ENCODE results near the gene MDM4. TPM values are rescaled to one million over a fixed set of nuclear protein-coding genes. Genes with fewer than 3 reads are reported as not detected.
"Not testable (repeated sequence)": the region's sequence is repeated elsewhere in the genome, so short reads cannot be mapped to it uniquely, and the experiment has no call there.

Gene MDM4
- total and polyA plus RNA-seq, 4 donors = 4.8 to 141 (median 57.7) TPM

DNA sequence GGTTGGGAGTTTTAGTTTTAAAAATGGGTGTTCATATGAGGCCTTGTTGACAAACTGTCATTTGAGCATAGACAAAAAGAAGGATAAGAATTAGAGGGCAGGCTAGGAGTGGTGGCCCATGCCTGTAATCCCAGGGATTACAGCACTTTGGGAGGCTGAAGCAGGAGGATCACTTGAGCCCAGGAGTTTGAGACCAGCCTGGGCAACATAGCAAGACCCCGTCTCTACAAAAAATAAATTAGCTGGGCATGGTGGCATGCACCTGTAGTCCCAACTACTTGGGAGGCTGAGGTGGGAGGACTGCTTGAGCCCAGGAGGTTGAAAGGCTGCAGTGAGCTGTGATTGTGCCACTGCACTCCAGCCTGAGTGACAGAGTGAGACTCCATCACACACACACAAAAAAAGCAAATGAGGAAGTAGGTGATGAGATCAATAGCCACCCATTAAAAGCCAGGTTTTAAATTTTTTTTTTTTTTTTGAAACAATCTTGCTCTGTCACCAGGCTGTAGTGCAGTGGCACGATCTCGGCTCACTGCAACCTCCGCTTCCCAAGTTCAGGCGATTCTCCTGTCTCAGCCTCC lies 5.8 kb downstream of the MDM4 start:
- H3K9me3 ChIP-seq (ENCODE audit: control insufficient read depth, low read length); H3K4me1 ChIP-seq (ENCODE audit: control insufficient read depth in 1 of 2, insufficient read depth in 2 of 2, low read length in 2 of 2); ATAC-seq (ENCODE audit: low FRiP score); H3K27me3 ChIP-seq (ENCODE audit: control insufficient read depth in 1 of 2, insufficient read depth in 2 of 2, low read length in 1 of 2); H3K27ac ChIP-seq (ENCODE audit: low read depth in 1 of 2, low read length in 2 of 2); intact Hi-C loops (cut with DNase I); H3K4me3 ChIP-seq (ENCODE audit: low read length in 2 of 2); DNase-seq; H3K36me3 ChIP-seq (ENCODE audit: control insufficient read depth in 1 of 2, insufficient read depth in 2 of 2, low read length in 1 of 2): not testable (repeated sequence)
- WGBS, 2 donors = 89 to 93% methylated on average over 5 of the region's 5 CpGs

GRCh38 chr1:204523605-204524215 lies 7.5 kb downstream of the MDM4 start:
- H3K9me3 ChIP-seq (ENCODE audit: control insufficient read depth, low read length) = no peaks in the 10 kb centered on the region
- H3K36me3 ChIP-seq (ENCODE audit: control insufficient read depth in 1 of 2, insufficient read depth in 2 of 2, low read length in 1 of 2) = peaks cover 0 to 3% of the 10 kb centered on the region in 2 donors
- H3K4me3 ChIP-seq (ENCODE audit: low read length in 2 of 2) = no peak overlapping the region
- whole genome bisulfite sequencing, 2 donors = 96 to 97% methylated on average over 9 of the region's 9 CpGs
- H3K27ac ChIP-seq (ENCODE audit: low read depth in 1 of 2, low read length in 2 of 2) = no peak overlapping the region
- no peaks in the 10 kb centered on the region for H3K27me3 ChIP-seq (ENCODE audit: control insufficient read depth in 1 of 2, insufficient read depth in 2 of 2, low read length in 1 of 2)
- ATAC-seq (ENCODE audit: low FRiP score) (no peak), DNase-seq (no peak)
- intact Hi-C loops (cut with DNase I) = no loop called here
- H3K4me1 ChIP-seq (ENCODE audit: control insufficient read depth in 1 of 2, insufficient read depth in 2 of 2, low read length in 2 of 2) = no peaks in the 10 kb centered on the region

DNA sequence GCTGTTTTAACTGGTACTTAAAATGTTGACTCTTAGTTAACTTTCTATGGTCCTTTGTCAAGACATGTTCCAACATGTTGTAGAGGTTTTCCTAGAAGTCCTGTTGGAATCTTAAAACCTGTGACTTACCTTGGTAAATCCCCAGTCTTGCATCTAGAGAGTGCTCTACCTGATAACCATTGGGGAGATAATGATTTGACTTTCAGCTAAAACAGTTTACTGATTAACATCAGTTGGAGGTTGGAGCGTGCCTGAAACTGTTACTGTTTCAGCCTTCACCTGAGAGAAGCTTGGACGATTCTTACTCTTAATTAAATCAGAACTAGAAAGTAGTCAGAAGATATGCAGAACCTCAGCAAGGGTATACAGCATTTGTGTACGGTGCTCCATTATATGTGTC lies 8.8 kb downstream of the MDM4 start:
- DNase-seq = no peak
- Histone ChIP-seq H3K4me1 (ENCODE audit: control insufficient read depth in 1 of 2, insufficient read depth in 2 of 2, low read length in 2 of 2) (no peaks in the 10 kb centered on the region), H3K27me3 (ENCODE audit: control insufficient read depth in 1 of 2, insufficient read depth in 2 of 2, low read length in 1 of 2) (no peaks in the 10 kb centered on the region), H3K4me3 (ENCODE audit: low read length in 2 of 2) (no peak overlapping the region), H3K9me3 (ENCODE audit: control insufficient read depth, low read length) (no peaks in the 10 kb centered on the region), H3K27ac (ENCODE audit: low read depth in 1 of 2, low read length in 2 of 2) (no peak overlapping the region), H3K36me3 (ENCODE audit: control insufficient read depth in 1 of 2, insufficient read depth in 2 of 2, low read length in 1 of 2) (peaks cover 0 to 3% of the 10 kb centered on the region in 2 donors)
- WGBS, 2 donors = 82 to 91% methylated on average over 3 of the region's 3 CpGs
- ATAC-seq (ENCODE audit: low FRiP score) = no peak
- intact Hi-C loops (cut with DNase I) = no loop called here

GRCh38 chr1:204528241-204528640 lies 12.0 kb downstream of the MDM4 start:
- Histone ChIP-seq H3K36me3 (ENCODE audit: control insufficient read depth in 1 of 2, insufficient read depth in 2 of 2, low read length in 1 of 2) (peaks cover 3 to 5% of the 10 kb centered on the region in 2 donors), H3K4me1 (ENCODE audit: control insufficient read depth in 1 of 2, insufficient read depth in 2 of 2, low read length in 2 of 2) (no peaks in the 10 kb centered on the region), H3K27me3 (ENCODE audit: control insufficient read depth in 1 of 2, insufficient read depth in 2 of 2, low read length in 1 of 2) (no peaks in the 10 kb centered on the region), H3K27ac (ENCODE audit: low read depth in 1 of 2, low read length in 2 of 2) (no peak overlapping the region), H3K4me3 (ENCODE audit: low read length in 2 of 2) (no peak overlapping the region), H3K9me3 (ENCODE audit: control insufficient read depth, low read length) (no peaks in the 10 kb centered on the region)
- intact Hi-C loops (cut with DNase I) = no loop called here
- 91 to 94% methylated on average over 5 of the region's 5 CpGs for WGBS, 2 donors
- no peak for DNase-seq
- peak; percentile 38 for ATAC-seq (ENCODE audit: low FRiP score)

DNA sequence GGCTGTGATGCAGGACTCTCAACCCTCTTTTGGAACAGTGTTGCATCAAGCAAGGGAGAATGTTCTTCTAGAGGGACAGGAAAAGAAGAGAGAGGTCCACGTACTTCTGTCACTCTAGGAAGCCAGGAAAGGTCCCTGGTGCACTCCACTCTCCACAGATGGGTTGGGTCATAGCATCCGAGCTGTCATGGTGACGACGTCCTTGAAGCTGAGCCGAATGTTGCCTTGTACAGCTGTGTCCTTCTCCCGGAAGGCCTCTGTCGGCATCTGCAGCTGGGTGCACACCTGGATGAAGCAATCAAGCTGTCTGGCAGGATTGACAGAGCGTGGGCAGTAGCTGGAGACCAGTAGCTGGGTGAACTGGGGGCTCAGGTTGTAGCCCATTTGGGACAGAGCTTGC lies 12.5 kb downstream of the MDM4 start:
- intact Hi-C loops (cut with DNase I) = no loop called here
- Histone ChIP-seq H3K27ac (ENCODE audit: low read depth in 1 of 2, low read length in 2 of 2) (no peak overlapping the region), H3K27me3 (ENCODE audit: control insufficient read depth in 1 of 2, insufficient read depth in 2 of 2, low read length in 1 of 2) (no peaks in the 10 kb centered on the region), H3K4me3 (ENCODE audit: low read length in 2 of 2) (no peak overlapping the region), H3K4me1 (ENCODE audit: control insufficient read depth in 1 of 2, insufficient read depth in 2 of 2, low read length in 2 of 2) (no peaks in the 10 kb centered on the region), H3K36me3 (ENCODE audit: control insufficient read depth in 1 of 2, insufficient read depth in 2 of 2, low read length in 1 of 2) (peaks cover 3 to 5% of the 10 kb centered on the region in 2 donors), H3K9me3 (ENCODE audit: control insufficient read depth, low read length) (no peaks in the 10 kb centered on the region)
- WGBS, 2 donors = 90 to 91% methylated on average over 8 of the region's 8 CpGs
- ATAC-seq (ENCODE audit: low FRiP score) (no peak), DNase-seq (no peak)

DNA sequence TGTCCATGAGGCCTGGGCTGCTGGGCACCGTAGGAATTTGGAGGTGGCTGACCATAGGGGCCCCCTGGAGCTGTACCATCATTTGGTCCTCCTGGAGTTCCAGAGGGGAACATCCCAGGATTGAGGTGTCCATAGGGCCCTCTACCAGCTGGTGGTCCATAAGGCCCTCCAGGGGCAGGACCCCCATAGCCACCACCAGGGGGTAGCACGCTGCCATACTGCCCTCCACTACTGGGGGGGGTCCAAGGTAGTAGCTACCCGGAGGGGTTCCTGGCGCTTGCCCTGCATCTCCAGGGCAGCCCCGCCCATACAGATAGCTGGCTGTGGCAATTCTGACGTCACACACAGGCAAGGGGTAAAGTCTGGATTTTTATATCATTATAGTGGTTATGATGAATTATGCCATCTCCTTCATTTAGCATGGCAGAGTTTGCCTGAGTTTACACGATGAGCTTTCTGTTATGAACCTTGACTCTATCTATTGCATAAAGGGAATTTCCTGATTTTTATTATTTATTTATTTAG lies 13.2 kb downstream of the MDM4 start:
- ATAC-seq (ENCODE audit: low FRiP score) = peak; percentile 59
- no peak overlapping the region for H3K4me3 ChIP-seq (ENCODE audit: low read length in 2 of 2)
- WGBS, 2 donors = 81 to 87% methylated on average over 7 of the region's 7 CpGs
- intact Hi-C loops (cut with DNase I) = no loop called here
- no peaks in the 10 kb centered on the region for H3K4me1 ChIP-seq (ENCODE audit: control insufficient read depth in 1 of 2, insufficient read depth in 2 of 2, low read length in 2 of 2)
- no peaks in the 10 kb centered on the region for H3K9me3 ChIP-seq (ENCODE audit: control insufficient read depth, low read length)
- DNase-seq = no peak
- H3K27ac ChIP-seq (ENCODE audit: low read depth in 1 of 2, low read length in 2 of 2) = no peak overlapping the region
- peaks cover 3 to 5% of the 10 kb centered on the region in 2 donors for H3K36me3 ChIP-seq (ENCODE audit: control insufficient read depth in 1 of 2, insufficient read depth in 2 of 2, low read length in 1 of 2)
- no peaks in the 10 kb centered on the region for H3K27me3 ChIP-seq (ENCODE audit: control insufficient read depth in 1 of 2, insufficient read depth in 2 of 2, low read length in 1 of 2)

DNA sequence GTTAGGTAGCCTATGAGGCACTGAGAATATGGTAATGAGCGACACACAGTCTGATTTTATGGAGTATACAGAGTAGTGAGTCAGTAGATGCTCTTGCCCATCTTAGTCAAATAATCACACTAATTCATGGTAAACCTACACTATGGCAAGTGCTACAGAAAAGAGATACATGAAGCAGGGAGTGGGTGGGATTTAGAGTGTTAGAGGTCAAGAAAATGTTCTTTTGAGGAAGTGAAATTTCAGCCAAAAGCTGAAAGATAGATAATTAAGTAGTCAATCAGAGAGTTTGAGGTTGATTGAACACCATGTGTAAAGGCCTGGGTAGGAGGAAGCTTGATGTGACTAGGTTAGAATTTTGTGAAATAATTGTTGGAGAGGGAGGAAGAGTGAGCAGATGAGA lies 14.7 kb downstream of the MDM4 start:
- Histone ChIP-seq H3K4me1 (ENCODE audit: control insufficient read depth in 1 of 2, insufficient read depth in 2 of 2, low read length in 2 of 2) (no peaks in the 10 kb centered on the region), H3K27me3 (ENCODE audit: control insufficient read depth in 1 of 2, insufficient read depth in 2 of 2, low read length in 1 of 2) (no peaks in the 10 kb centered on the region), H3K9me3 (ENCODE audit: control insufficient read depth, low read length) (no peaks in the 10 kb centered on the region), H3K4me3 (ENCODE audit: low read length in 2 of 2) (no peak overlapping the region), H3K36me3 (ENCODE audit: control insufficient read depth in 1 of 2, insufficient read depth in 2 of 2, low read length in 1 of 2) (peaks cover 3 to 5% of the 10 kb centered on the region in 2 donors), H3K27ac (ENCODE audit: low read depth in 1 of 2, low read length in 2 of 2) (no peak overlapping the region)
- intact Hi-C loops (cut with DNase I) = no loop called here
- no peak for ATAC-seq (ENCODE audit: low FRiP score)
- 94 to 95% methylated on average over 1 of the region's 1 CpG for WGBS, 2 donors
- DNase-seq = no peak

DNA sequence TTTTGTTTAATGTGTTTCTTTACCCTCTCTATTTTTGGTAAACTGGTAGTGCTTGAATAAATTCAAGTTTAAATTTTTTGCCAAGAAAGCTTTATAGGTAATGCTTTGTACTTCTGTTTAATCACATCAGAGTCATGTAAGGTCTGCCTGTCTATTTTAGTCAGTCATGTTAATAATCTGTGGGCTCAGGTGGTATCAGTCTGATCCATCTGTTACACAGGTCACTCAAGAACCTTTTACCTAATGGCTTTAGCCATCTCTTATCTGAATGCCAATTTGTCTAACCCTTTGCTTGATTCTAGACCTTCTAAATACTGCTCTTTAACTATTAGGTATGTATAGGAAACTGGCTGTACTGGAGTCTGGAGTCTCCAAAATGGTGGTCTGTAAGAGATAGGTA lies 16.6 kb downstream of the MDM4 start:
- no peak for ATAC-seq (ENCODE audit: low FRiP score)
- Histone ChIP-seq H3K4me1 (ENCODE audit: control insufficient read depth in 1 of 2, insufficient read depth in 2 of 2, low read length in 2 of 2) (no peaks in the 10 kb centered on the region), H3K4me3 (ENCODE audit: low read length in 2 of 2) (no peak overlapping the region), H3K27me3 (ENCODE audit: control insufficient read depth in 1 of 2, insufficient read depth in 2 of 2, low read length in 1 of 2) (no peaks in the 10 kb centered on the region), H3K27ac (ENCODE audit: low read depth in 1 of 2, low read length in 2 of 2) (no peak overlapping the region), H3K36me3 (ENCODE audit: control insufficient read depth in 1 of 2, insufficient read depth in 2 of 2, low read length in 1 of 2) (peaks cover 2 to 5% of the 10 kb centered on the region in 2 donors), H3K9me3 (ENCODE audit: control insufficient read depth, low read length) (no peaks in the 10 kb centered on the region)
- intact Hi-C loops (cut with DNase I) = no loop called here
- no peak for DNase-seq

DNA sequence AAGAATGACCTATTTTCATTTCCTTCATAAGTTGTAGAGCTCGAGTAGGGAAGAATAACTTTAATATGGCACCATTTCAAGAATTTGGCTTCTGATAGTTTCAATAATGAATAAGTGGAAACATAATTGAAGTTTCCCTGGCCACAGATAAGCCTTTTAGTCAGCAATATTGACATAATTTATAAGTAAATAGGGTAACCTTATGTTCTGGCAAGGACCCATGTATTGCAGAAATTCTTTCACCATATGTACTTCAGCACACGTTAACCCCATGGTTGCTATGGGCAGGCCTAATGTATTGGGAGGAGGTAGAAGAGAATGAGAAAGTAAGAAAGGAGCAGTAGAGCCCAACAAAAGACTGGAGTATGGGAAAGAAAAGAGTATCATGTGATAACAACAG lies 25.4 kb downstream of the MDM4 start:
- H3K9me3 ChIP-seq (ENCODE audit: control insufficient read depth, low read length) = no peaks in the 10 kb centered on the region
- DNase-seq (no peak), ATAC-seq (ENCODE audit: low FRiP score) (no peak)
- no peak overlapping the region for H3K27ac ChIP-seq (ENCODE audit: low read depth in 1 of 2, low read length in 2 of 2)
- 36 to 46% methylated on average over 2 of the region's 2 CpGs for WGBS, 2 donors
- intact Hi-C loops (cut with DNase I) = no loop called here
- no peak overlapping the region for H3K4me3 ChIP-seq (ENCODE audit: low read length in 2 of 2)
- no peaks in the 10 kb centered on the region for H3K4me1 ChIP-seq (ENCODE audit: control insufficient read depth in 1 of 2, insufficient read depth in 2 of 2, low read length in 2 of 2)
- no peaks in the 10 kb centered on the region for H3K27me3 ChIP-seq (ENCODE audit: control insufficient read depth in 1 of 2, insufficient read depth in 2 of 2, low read length in 1 of 2)
- peaks cover 3 to 7% of the 10 kb centered on the region in 2 donors for H3K36me3 ChIP-seq (ENCODE audit: control insufficient read depth in 1 of 2, insufficient read depth in 2 of 2, low read length in 1 of 2)

Measured in aorta (tissue), 5 donors.